HEK293 (cell line): Measurements from ENCODE around the gene OMA1.

Experiments
- HOXA7 ChIP-seq: sonication (generic); formaldehyde crosslinking; IDR thresholded peaks from 2 replicates; pipeline ENCODE4 v1.8.1; 2022; ENCODE audit warnings: missing genetic modification reagents, borderline replicate concordance
- KLF16 ChIP-seq: fragments of 450-650 bp; formaldehyde crosslinking; IDR thresholded peaks from 2 replicates; pipeline ENCODE4 v1.5.1; 2017; ENCODE audit warnings: missing biosample characterization, missing genetic modification characterization
- SP2 ChIP-seq: fragments of 450-650 bp; formaldehyde crosslinking; IDR thresholded peaks from 2 replicates; pipeline ENCODE4 v1.5.1; 2016; ENCODE audit warnings: missing biosample characterization, missing genetic modification characterization
- TSHZ1 ChIP-seq: fragments of 450-650 bp; formaldehyde crosslinking; IDR thresholded peaks from 2 replicates; pipeline ENCODE4 v1.5.1; 2016; ENCODE audit warnings: missing biosample characterization, missing genetic modification characterization, borderline replicate concordance
- ZNF138 ChIP-seq: fragments of 450-650 bp; formaldehyde crosslinking; IDR thresholded peaks from 2 replicates; pipeline ENCODE4 v1.5.1; 2016; ENCODE audit warnings: missing biosample characterization, missing genetic modification characterization, borderline replicate concordance
- ZNF341 ChIP-seq: fragments of 450-650 bp; formaldehyde crosslinking; IDR thresholded peaks from 2 replicates; pipeline ENCODE4; 2016; ENCODE audit warnings: low read depth, missing biosample characterization, missing genetic modification characterization
- ZNF571 ChIP-seq: fragments of 450-650 bp; formaldehyde crosslinking; IDR thresholded peaks from 2 replicates; pipeline ENCODE4 v1.5.0; 2017; ENCODE audit warnings: missing biosample characterization, missing genetic modification characterization
- ZNF639 ChIP-seq: fragments of 450-650 bp; formaldehyde crosslinking; IDR thresholded peaks from 2 replicates; pipeline ENCODE4 v1.5.1; 2016; ENCODE audit warnings: missing biosample characterization, missing genetic modification characterization
- ZSCAN23 ChIP-seq: fragments of 450-650 bp; formaldehyde crosslinking; IDR thresholded peaks from 2 replicates; pipeline ENCODE4 v1.5.1; 2016; ENCODE audit warnings: missing biosample characterization, missing genetic modification characterization
- TF ChIP-seq, protein P1 (sequence below): fragments of 450-650 bp; formaldehyde crosslinking; IDR thresholded peaks from 2 replicates; pipeline ENCODE4 v1.5.1; 2016; ENCODE audit warnings: missing biosample characterization, missing genetic modification characterization, low read depth
- TF ChIP-seq, protein P2 (sequence below): fragments of 450-650 bp; formaldehyde crosslinking; IDR thresholded peaks from 2 replicates; pipeline ENCODE4 v1.5.1; 2016; ENCODE audit warnings: missing biosample characterization, missing genetic modification characterization
- TF ChIP-seq, protein P3 (sequence below): fragments of 450-650 bp; formaldehyde crosslinking; IDR thresholded peaks from 2 replicates; pipeline ENCODE4 v1.5.1; 2016; ENCODE audit warnings: missing biosample characterization, missing genetic modification characterization

- TF ChIP-seq ZSCAN23 (tag by site-specific recombination), result no peak
- TF ChIP-seq, protein P1, sequence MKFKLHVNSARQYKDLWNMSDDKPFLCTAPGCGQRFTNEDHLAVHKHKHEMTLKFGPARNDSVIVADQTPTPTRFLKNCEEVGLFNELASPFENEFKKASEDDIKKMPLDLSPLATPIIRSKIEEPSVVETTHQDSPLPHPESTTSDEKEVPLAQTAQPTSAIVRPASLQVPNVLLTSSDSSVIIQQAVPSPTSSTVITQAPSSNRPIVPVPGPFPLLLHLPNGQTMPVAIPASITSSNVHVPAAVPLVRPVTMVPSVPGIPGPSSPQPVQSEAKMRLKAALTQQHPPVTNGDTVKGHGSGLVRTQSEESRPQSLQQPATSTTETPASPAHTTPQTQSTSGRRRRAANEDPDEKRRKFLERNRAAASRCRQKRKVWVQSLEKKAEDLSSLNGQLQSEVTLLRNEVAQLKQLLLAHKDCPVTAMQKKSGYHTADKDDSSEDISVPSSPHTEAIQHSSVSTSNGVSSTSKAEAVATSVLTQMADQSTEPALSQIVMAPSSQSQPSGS (tag by site-specific recombination), result no peak
- TF ChIP-seq SP2 (tag by site-specific recombination), result no peak
- no peak for TF ChIP-seq HOXA7 (CRISPR knock-in tag)
- no peak for TF ChIP-seq ZNF571 (tag by site-specific recombination)
- TF ChIP-seq KLF16 (tag by site-specific recombination), result no peak
- TF ChIP-seq ZNF639 (tag by site-specific recombination), result no peak
- no peak for TF ChIP-seq ZNF341 (tag by site-specific recombination)
- TF ChIP-seq, protein P2, sequence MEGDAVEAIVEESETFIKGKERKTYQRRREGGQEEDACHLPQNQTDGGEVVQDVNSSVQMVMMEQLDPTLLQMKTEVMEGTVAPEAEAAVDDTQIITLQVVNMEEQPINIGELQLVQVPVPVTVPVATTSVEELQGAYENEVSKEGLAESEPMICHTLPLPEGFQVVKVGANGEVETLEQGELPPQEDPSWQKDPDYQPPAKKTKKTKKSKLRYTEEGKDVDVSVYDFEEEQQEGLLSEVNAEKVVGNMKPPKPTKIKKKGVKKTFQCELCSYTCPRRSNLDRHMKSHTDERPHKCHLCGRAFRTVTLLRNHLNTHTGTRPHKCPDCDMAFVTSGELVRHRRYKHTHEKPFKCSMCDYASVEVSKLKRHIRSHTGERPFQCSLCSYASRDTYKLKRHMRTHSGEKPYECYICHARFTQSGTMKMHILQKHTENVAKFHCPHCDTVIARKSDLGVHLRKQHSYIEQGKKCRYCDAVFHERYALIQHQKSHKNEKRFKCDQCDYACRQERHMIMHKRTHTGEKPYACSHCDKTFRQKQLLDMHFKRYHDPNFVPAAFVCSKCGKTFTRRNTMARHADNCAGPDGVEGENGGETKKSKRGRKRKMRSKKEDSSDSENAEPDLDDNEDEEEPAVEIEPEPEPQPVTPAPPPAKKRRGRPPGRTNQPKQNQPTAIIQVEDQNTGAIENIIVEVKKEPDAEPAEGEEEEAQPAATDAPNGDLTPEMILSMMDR, result no peak
- TF ChIP-seq, protein P3, sequence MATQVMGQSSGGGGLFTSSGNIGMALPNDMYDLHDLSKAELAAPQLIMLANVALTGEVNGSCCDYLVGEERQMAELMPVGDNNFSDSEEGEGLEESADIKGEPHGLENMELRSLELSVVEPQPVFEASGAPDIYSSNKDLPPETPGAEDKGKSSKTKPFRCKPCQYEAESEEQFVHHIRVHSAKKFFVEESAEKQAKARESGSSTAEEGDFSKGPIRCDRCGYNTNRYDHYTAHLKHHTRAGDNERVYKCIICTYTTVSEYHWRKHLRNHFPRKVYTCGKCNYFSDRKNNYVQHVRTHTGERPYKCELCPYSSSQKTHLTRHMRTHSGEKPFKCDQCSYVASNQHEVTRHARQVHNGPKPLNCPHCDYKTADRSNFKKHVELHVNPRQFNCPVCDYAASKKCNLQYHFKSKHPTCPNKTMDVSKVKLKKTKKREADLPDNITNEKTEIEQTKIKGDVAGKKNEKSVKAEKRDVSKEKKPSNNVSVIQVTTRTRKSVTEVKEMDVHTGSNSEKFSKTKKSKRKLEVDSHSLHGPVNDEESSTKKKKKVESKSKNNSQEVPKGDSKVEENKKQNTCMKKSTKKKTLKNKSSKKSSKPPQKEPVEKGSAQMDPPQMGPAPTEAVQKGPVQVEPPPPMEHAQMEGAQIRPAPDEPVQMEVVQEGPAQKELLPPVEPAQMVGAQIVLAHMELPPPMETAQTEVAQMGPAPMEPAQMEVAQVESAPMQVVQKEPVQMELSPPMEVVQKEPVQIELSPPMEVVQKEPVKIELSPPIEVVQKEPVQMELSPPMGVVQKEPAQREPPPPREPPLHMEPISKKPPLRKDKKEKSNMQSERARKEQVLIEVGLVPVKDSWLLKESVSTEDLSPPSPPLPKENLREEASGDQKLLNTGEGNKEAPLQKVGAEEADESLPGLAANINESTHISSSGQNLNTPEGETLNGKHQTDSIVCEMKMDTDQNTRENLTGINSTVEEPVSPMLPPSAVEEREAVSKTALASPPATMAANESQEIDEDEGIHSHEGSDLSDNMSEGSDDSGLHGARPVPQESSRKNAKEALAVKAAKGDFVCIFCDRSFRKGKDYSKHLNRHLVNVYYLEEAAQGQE (tag by site-specific recombination), result no peak
- TF ChIP-seq TSHZ1 (tag by site-specific recombination), result no peak
- no peak for TF ChIP-seq ZNF138 (tag by site-specific recombination)
Measured at GRCh38 chr1:58487002-58487401, 59.5 kb downstream of the OMA1 start.
